HG02852 (cell line): Measurements from ENCODE around the gene PABPC3.

Experiments used
- ATAC-seq: cut with Tn5 transposase; IDR thresholded peaks from one replicate; pipeline ENCODE4 v1.9.1; 2021; ENCODE audit warnings: mild to moderate bottlenecking, moderate library complexity; ENCODE audit not compliant: unreplicated experiment

Gene PABPC3

DNA sequence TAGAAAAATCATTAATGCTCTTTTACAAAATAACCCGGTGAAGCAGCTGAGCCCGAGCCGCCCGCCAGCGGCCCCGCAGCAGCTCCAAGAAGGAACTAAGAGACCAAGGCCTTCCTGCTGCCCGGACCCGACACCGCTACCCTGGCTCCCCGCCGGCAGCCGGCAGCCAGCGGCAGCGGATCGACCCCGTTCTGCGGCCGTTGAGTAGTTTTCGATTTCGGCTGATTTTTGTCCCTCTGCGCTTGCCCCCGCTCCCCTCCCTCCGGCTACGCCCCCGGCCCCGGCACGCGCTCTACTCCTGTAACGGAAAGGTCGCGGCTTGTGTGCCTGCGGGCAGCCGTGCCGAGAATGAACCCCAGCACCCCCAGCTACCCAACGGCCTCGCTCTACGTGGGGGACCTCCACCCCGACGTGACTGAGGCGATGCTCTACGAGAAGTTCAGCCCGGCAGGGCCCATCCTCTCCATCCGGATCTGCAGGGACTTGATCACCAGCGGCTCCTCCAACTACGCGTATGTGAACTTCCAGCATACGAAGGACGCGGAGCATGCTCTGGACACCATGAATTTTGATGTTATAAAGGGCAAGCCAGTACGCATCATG, at the start of gene PABPC3:
Gene PABPC3 (plus strand): TSS at position 286 of the 603 bp plus-strand sequence. CDS start 63 bp downstream, at position 349.
- ATAC-seq, result no peak

DNA sequence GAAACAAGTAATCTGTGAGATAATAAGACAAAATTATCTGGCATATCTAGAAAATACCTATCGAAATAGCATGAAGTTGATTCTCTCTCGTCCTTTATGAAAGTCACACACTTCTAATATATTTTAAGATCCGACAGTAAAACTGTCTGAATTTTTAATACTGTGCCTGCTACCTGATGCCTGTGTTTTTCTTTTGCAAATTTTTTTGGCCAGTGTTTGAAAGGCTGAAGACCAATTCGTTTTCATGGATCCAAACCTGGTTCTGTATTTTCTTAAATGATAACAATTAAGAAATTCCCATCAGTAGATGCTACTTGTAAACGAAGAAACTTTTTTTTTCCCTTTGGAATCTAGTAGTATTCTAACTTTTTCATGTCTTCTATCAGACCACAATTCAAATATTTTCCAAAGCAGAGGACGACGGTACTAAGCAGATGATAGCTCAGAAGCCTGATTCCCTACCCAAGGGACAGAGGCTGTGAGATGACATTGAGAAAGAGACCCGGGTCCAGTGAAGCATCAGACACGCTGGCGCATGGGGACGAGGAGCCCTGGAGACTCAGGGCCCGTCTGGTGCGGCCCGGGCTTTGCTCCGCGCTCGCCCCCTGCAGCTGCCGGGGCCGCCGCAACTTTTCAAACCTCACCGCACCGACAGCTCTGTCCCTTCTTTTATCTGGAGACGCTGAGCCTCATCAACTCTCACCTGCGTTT, 49.5 kb upstream of the PABPC3 start:
- ATAC-seq, result no peak

DNA sequence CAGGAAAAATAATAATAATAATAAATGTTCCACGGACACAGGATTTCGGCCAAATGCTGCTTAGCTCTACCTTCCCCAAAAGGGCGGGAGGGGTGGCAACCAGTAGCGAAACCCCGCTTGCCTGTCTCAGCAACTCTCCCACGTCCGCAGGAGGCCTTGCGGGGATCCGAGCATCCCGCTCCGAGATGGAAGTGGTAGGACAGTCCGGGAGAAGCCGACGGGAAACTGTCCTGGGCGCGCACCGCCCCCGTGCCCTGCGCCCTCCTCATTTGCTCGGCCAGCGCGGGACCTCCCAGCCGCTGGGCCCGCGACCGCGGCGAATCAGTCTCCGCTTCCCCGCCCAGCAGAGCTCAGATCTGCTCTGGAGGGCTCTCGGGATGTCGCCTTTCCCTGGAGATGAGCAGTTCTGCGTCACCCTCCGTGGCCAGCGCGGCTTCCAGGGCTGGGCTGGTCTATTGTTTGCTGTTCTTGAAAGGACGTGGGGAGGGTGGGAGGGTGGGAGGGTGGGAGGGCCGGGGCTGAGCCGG, 48.9 kb upstream of the PABPC3 start:
- no peak for ATAC-seq

DNA sequence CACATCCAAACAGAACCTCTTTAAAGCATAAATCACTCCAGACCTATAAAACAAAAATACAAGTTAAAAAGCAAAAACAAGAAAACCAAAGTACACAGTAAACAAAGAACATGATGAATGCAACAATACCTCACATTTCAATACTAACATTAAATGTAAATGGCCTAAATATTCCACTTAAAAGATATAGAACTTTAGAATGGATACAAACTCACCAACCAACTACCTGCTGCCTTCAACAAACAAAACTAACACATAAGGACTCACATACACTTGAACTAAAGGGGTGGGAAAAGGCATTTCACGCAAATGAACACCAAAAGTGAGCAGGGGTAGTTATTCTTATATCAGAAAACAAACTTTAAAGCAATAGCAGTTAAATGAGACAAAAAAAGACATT, 44.9 kb upstream of the PABPC3 start:
- no peak for ATAC-seq

DNA sequence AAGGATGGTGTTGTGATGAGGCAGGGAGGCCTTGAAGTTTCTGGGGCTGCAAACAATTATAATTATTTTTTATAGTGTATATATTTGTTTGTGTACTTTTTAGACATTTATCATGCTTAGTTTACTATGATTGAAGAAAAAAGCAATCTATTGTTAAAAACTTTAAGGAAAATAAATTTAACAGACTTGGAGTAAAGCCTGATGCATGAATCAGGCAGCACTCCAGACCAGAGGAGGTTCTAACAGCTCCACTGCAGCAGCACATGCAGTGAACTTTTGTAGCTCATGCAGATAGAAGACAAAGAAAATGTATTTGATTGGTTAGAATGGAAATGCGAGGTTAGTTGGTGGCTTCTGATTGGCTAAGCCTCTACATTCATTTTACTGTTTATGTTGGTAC, 36.8 kb upstream of the PABPC3 start:
- no peak for ATAC-seq

DNA sequence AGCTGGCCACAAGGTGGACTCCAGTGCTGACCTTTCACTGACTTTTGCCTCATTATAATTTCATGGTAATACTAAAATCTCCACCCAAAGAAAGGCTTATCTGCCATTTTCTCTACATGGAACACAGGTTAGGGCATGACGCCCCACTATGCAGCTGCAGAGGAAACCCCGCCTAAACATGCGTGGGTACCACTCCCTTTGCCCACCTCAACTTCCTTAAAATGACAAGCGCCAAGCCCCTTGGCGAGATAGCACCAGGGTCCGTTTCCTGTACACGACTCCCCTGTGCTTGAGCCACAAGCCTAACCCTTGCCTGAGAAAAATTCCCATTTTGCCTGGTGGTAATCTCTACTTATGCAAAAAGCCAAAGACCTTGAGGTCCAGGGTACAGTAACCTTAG, 36.0 kb upstream of the PABPC3 start:
- ATAC-seq, result no peak

DNA sequence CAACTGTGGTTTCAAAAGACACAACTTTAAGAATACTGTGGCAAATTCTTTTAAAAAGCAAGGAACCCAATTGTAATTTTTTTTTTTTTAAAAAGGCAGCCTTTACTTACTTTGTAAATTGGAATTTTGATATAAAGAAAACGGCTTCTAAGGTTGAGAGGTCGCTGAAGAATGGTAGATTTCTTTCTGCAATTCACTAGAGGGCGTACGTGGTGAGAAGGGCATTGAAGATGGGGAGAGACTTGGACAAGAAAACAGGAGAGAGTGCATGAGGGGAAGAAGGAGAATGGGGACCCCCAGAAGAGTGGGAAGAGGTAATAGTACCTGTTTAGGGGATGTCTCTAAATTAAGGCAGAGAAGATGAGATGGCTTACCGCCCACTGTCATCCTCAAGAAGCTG, 33.5 kb upstream of the PABPC3 start:
- ATAC-seq, result no peak

DNA sequence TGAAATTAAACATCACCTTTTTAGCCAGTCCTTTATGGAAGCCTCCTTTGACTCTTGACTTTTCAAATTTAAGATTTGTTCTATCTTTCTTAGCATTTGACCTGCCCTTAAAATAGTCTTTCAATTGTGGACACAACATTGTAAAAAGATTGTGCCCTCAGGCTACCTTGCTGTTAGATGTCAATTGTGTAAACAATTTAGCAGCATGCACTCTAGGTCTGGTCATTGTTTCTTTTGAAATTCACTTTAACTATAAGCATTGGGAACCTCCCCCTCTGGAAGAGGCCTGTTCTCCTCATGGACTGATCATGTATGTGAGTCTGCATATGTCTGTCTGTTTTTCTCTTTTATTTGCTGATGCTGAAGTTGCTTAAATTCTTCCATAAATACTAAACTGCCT, 31.5 kb upstream of the PABPC3 start:
- ATAC-seq, result no peak

DNA sequence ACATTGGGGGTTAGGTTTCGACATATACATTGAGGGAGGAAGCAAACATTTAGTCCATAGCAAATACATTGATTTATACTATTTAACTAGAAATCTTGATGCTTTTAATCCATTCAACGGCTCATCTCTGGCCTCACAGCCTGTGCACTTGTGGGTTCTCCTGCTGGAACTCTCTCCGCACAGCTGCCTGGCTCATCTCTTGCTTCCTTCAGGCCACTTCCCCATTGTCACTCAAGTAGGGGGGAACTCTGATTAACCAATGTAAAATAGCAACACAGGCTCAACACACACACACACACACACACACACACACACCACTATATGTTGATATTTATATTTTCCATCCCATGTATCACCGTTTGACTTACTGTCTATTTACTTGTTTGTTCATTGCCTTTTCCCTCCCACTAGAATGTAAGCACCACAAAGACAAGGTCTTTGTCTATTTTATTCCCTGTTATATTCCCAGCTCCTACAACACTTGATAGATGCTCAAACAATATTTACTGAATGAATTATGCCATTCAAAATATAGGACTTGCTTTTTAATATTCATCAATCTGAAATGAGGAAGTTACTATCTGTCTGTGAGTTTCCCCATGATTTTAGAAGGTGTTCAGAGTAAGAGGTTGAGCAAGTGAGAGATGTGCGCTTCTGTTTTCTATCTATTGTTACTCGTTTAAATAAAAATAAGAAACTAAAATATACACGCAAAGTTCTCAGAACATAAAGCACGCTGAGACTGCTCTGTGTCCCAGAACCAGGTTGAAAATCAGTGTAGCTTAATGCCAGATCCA, 29.8 kb upstream of the PABPC3 start:
- no peak for ATAC-seq

DNA sequence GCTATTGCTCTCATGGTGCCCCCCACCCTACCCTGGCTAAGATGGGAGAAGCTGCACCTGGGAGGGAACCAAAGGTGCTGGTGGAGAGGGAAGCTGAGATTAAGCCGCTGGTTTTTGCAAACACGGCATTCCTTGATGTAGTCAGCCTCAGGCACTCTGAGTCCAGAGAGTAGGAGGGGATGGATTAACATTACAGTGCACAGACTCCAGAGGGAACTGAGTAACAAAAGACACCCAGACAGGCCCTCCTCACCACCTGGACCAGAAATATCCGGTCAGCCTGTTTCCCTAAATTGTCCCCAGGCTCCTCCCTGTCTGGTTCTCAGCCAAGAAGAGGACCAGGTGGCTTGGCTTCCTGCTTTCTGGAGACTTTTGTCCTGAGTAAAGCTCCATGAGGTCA, 28.9 kb upstream of the PABPC3 start:
- ATAC-seq, result no peak

DNA sequence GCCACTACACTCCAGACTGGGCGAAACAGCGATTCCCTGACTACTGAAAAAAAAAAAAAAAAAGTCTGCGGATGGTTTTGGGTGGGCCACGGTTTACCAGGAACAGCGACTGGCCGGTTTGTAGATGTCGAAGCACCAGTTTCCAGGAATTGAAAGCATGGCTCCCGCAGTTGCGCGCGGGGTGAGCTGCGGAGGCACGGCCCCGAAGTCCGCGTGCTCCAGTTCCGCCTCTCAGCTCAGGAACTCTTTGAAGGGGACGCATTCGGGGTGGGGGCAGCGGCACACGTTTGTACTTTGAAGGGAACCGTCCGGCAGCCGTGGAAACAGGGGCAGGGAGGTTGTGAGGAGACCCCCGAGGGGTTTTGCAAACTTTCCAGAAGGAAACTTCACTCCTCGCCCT, 27.1 kb upstream of the PABPC3 start:
- ATAC-seq, result no peak

DNA sequence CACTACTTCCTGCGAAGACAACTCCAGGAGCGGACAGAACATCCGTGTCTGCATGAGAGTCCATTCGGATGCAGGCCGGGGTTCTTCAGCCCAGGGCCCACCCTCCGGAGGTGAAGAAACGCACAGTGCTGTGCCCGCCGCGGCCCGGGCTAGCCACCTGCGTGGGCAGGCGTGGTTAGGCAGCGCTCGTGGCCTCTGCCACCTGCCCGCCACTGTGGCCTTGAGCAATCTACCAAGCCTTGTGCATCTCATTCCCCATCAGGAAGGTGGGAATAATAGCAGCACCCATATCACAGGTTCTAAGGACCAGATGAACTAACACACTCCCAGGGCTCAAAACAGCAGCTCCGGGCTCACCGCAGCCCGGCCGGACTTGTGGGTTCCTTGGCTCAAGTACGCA, 26.7 kb upstream of the PABPC3 start:
- no peak for ATAC-seq

DNA sequence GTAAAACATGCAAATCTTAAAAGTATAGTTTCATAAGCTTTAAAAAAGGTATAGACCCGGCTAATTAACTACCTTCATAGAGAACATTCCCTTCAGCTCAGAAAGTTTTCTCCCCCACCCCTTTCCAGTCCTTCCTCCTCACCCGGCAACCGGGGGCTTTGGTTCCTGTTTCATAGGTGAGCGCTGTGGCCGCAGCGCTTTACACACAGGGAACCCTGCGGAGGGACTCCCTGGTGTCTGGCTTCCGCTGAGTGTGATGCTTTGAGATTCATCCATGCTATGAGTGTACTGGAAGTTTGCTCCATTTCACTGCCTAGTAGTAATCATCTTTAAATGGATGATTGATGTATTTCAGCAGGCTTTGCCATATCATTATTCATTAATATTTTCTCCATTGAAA, 26.0 kb upstream of the PABPC3 start:
- no peak for ATAC-seq

DNA sequence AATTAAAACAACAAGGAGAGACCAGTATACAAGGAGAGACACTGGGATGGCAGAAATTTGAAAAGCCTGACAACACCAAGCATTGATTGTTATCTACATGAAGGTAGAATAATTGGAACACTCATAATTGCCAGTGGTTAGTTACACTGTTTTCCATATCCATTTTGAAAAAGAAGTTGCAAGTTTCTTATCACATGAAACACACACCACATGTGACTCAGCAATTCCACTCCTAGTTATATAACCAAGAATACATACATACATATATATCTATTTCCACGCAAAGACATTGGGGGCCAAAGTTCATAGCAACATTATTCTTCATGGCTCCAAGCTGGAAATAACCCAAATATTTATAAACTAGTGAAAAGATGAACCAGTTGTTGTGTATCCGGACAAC, 15.2 kb upstream of the PABPC3 start:
- ATAC-seq, result no peak

DNA sequence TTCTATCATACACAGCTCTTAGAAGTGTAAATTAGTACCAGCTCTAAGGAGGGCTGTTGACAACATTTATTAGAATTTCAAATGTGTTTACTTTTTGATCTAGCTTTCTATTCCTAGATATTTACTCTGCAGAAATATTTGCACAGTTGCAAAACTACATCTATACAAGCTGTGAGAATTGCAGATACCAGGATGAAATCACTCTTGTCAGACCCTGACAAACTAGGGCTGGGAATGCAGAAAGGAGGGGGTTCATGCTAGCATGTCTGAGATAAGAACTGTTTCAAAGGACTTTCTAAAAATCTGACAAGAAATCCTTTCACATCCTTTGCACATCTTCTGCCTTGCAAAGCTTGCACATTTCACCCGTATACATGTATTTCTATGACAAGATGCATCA, 11.8 kb upstream of the PABPC3 start:
- no peak for ATAC-seq

DNA sequence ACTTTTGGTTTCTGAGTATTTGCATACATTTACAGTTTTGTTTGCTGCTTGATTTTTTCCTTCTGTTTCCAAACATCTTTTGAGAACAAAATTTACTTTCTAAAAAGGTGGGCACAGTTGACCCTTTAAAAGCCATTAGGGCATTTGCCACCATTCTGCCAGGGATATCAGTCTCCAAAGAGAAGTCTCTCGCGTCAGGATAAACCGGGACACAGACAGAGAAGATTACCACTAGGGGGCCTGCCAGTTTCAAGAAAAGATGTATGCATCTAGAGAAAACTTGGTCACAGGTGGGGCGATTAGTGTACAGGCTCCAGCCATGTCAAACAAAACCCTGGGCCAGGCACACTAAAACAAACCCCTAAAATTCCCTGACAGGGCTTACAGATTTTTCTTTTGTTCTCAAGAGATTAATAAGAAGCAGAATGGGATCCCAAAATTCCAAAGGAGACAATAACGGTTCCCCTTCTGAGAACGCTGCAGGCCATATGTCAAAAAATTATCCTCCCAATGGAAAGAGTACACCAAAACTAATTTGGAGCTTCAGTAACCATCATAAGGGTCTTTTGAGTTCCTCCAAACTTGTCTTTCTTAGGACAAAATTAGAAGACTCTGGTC, 10.7 kb upstream of the PABPC3 start:
- no peak for ATAC-seq

DNA sequence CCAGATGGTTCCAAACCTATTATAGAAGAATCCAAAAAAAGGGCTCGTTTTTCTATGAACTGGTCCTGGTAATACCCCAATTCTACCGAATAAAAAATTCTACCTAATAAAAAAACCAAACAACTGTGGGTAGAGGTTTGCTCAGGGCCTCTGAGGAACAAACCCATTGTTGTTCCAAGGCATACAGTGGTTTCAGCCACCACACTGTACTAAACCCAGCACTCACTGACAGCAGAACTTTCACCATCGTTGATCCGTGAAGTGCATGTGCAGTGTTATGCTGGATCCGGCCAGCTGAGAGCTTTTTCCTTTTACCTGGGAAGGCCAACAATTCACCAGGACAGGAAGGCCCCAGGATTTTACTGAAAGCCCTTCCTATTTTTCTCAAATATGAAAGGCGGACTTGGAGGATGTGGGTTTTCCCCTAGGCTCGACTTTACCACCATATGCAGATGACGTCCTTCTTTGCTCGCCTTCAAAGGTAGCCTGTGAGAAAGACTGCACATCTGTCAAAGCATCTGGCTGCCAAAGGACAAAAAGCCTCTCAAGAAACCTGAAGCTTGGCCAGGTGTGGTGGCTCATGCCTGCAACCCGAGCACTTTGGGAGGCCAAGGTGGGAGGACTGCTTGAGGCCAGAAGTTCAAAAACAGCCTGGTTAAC, 7.2 kb upstream of the PABPC3 start:
- ATAC-seq, result no peak

DNA sequence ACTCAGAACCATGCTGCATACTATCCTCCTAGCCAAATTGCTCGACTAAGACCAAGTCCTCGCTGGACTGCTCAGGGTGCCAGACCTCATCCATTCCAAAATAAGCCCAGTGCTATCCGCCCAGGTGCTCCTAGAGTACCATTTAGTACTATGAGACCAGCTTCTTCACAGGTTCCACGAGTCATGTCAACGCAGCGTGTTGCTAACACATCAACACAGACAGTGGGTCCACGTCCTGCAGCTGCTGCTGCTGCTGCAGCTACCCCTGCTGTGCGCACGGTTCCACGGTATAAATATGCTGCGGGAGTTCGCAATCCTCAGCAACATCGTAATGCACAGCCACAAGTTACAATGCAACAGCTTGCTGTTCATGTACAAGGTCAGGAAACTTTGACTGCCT, 1.5 kb downstream of the PABPC3 start:
- no peak for ATAC-seq

DNA sequence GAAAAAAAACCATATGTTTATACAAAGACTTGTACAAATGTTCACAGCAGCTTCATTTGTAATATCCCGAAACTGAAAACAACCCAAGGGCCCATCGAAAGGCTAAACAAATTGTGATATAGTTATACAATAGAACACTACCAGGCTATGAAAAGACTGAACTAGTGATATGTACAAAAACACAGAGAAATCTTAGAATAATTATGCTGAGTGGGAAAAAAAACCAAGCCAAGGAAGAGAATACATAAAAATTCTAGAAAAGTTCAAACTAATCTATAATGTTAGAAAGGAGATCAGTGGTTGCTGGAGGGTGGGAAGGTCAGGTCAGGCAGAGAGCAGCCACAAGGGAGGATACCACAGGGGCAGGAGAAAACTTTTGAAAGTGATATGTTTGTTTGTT, 7.8 kb downstream of the PABPC3 start:
- ATAC-seq, result no peak

DNA sequence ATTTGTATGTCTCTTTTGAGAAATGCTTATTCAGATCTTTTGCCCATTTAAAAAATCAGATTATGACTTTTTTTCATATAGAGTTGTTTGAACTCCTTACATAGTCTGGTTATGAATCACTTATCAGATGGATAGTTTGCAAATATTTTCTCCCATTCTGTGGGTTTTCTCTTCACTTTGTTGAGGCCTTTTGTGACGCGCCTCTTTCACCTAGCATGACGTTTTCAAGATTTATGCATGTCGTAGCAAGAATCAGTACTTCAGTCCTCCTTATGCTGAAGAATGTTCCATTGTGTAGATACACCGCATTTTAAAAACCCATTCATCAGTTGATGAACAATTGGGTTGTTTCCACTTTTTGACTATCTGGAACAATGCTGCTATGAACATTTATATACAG, 13.4 kb downstream of the PABPC3 start:
- ATAC-seq, result no peak
